BJ (cell line): ENCODE data around the gene CSRNP3. TPM values are rescaled to one million over a fixed set of nuclear protein-coding genes. Genes with fewer than 3 reads are reported as not detected.
"Not testable (repeated sequence)": the region's sequence is repeated elsewhere in the genome, so short reads cannot be mapped to it uniquely, and the experiment has no call there.

Source experiments
- CTCF ChIA-PET: fragments of 350-600 bp; formaldehyde crosslinking; extraction: SDS; loops from one replicate; lab custom pipeline; 2021; ENCODE audit warnings: antibody characterized with exemption, inconsistent platforms; lab: Yijun Ruan, JAX
- POLR2A ChIA-PET: fragments of 300-600 bp; sonication (Branson Sonifier 250); formaldehyde crosslinking; extraction: SDS; loops from one replicate; lab custom pipeline; 2021; ENCODE audit warnings: antibody characterized with exemption; lab: Charles Lee
- DNase-seq: peaks from one replicate; pipeline ENCODE4 v3.0.0-alpha.2; 2011; ENCODE audit warnings: low read depth
- H3K27me3 ChIP-seq: 2 replicates; pipeline ENCODE4 v1.6.0; 2011; ENCODE audit warnings: low read length; ENCODE audit not compliant: control insufficient read depth, insufficient read depth
- H3K36me3 ChIP-seq: 2 replicates; pipeline ENCODE4 v1.5.1; 2011; ENCODE audit warnings: low read length; ENCODE audit not compliant: control insufficient read depth, insufficient read depth
- H3K4me3 ChIP-seq: 2 replicates; pipeline ENCODE4 v1.5.1; 2011; ENCODE audit warnings: low read depth, mild to moderate bottlenecking, control low read depth, low read length
- polyA plus RNA-seq: library from polyadenylated mRNA; depleted of rRNA; stranded (reverse); fragments of >200 nt; gene quantifications from 2 replicates; pipeline ENCODE4 v1.2.3, GENCODE V29; 2011
- TF ChIP-seq, protein P1 (sequence below): IDR thresholded peaks from 2 replicates; pipeline ENCODE4 v1.5.1; 2011; ENCODE audit warnings: low read depth, mild to moderate bottlenecking, control low read depth, inconsistent platforms, low read length, moderate library complexity; ENCODE audit not compliant: insufficient read depth

CSRNP3 gene
- polyA plus RNA-seq, 1 experiment: 0.18 TPM

DNA sequence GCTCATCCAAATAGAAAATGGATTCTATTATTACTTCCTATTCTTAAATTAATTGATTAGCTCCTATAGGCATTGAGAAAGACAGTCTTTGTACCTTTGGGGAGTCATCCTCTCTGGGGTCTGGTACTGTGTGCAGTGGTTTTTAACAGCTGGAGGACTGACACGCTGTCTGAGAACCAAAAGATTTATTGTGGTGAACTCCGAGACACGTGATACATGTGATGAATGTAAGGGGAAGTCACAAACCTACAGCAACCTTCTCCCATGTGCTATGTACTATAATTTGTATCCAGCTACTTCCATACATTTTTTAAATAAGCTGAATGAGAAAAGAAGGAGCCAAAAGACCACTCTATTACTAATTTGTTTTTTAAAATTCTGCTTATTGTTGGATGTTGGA lies 190.9 kb downstream of the CSRNP3 start:
- no peak overlapping the region for H3K4me3 ChIP-seq
- DNase-seq: no peak
- no peaks in the 10 kb centered on the region for H3K27me3 ChIP-seq
- POLR2A ChIA-PET: no interaction called here
- CTCF ChIA-PET: no interaction called here
- TF ChIP-seq, protein P1, sequence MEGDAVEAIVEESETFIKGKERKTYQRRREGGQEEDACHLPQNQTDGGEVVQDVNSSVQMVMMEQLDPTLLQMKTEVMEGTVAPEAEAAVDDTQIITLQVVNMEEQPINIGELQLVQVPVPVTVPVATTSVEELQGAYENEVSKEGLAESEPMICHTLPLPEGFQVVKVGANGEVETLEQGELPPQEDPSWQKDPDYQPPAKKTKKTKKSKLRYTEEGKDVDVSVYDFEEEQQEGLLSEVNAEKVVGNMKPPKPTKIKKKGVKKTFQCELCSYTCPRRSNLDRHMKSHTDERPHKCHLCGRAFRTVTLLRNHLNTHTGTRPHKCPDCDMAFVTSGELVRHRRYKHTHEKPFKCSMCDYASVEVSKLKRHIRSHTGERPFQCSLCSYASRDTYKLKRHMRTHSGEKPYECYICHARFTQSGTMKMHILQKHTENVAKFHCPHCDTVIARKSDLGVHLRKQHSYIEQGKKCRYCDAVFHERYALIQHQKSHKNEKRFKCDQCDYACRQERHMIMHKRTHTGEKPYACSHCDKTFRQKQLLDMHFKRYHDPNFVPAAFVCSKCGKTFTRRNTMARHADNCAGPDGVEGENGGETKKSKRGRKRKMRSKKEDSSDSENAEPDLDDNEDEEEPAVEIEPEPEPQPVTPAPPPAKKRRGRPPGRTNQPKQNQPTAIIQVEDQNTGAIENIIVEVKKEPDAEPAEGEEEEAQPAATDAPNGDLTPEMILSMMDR: no peak
- H3K36me3 ChIP-seq: no peaks in the 10 kb centered on the region

DNA sequence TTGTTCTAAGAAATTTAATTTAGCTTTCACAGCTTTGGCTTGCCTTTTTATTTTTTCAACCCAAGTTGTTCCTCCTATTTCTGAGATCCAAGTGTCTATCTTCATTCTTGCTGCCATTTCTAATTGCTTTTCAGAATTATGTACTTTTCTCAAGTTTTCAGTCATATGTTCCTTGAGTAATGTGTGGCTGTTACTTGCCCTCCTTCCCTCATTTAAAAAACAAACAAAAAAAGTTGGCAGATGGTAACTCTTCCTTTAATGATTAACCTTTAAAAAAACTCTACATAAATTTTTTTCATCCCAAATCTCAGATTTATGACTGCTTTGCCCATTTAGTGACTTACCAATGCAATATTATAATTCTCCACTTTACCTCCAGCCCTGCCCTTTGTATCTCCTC lies 193.2 kb downstream of the CSRNP3 start:
- DNase-seq: no peak
- TF ChIP-seq, protein P1: no peak
- Histone ChIP-seq H3K4me3 (no peak overlapping the region), H3K27me3 (no peaks in the 10 kb centered on the region), H3K36me3 (no peaks in the 10 kb centered on the region)
- ChIA-PET POLR2A (no interaction called here), CTCF (interaction anchor here (1.0 kb wide), 1 partner anchor 10 kb away, joined by 4 read pairs; no protein-coding TSS in a partner anchor)

DNA sequence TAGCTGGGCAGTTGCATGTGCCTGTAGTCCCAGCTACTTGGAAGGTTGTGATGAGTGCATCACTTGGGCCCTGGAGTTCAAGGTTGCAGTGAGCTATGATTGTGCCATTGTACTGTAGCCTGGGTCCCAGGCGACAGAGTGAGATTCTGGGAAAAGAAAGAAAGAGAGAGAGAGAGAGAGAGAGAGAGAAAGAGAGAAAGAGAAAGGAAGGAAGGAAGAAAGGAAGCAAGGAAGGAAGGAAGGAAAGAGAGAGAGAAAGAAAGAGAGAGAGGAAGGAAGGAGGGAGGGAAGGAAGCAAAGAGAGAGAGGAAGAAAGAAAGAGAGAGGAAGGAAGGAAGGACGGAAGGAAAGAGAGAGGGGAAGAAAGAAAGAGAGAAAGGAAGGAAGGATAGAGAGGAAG lies 196.1 kb downstream of the CSRNP3 start:
- POLR2A ChIA-PET: no interaction called here
- TF ChIP-seq, protein P1: no peak
- Histone ChIP-seq H3K36me3 (no peaks in the 10 kb centered on the region), H3K4me3 (no peak overlapping the region), H3K27me3 (no peaks in the 10 kb centered on the region)
- CTCF ChIA-PET: no interaction called here
- DNase-seq: no peak

DNA sequence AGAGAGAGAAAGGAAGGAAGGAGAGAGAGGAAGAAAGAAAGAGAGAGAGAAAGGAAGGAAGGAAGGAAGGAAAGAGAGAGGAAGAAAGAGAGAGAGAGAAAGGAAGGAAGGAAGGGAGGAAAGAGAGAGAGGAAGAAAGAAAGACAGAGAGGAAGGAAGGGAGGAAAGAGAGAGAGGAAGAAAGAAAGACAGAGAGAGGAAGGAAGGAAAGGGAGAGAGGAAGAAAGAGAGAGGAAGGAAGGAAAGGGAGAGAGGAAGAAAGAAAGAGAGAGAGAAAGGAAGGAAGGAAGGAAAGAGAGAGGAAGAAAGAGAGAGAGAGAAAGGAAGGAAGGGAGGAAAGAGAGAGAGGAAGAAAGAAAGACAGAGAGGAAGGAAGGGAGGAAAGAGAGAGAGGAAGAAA lies 196.6 kb downstream of the CSRNP3 start:
- H3K36me3 ChIP-seq, H3K4me3 ChIP-seq, POLR2A ChIA-PET, DNase-seq, CTCF ChIA-PET, H3K27me3 ChIP-seq: not testable (repeated sequence)

DNA sequence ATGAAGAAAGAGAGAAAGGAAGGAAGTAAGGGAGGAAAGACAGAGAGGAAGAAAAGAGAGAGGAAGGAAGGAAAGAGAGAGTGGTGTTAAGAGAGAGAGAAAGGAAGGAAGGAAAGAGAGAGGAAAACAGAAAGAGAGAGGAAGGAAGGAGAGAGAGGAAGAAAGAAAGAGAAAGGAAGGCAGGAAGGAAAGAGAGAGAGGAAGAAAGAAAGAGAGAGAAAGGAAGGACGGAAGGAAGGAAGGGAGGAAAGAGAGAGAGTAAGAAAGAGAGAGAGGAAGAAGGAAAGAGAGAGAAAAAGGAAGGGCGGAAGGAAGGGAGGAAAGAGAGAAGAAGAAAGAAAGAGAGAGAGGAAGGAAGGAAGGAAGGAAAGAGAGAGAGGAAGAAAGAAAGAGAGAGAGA lies 197.1 kb downstream of the CSRNP3 start:
- ChIA-PET CTCF (no interaction called here), POLR2A (no interaction called here)
- TF ChIP-seq, protein P1: no peak
- no peak for DNase-seq
- H3K4me3 ChIP-seq: no peak overlapping the region
- H3K36me3 ChIP-seq: no peaks in the 10 kb centered on the region
- H3K27me3 ChIP-seq: no peaks in the 10 kb centered on the region

DNA sequence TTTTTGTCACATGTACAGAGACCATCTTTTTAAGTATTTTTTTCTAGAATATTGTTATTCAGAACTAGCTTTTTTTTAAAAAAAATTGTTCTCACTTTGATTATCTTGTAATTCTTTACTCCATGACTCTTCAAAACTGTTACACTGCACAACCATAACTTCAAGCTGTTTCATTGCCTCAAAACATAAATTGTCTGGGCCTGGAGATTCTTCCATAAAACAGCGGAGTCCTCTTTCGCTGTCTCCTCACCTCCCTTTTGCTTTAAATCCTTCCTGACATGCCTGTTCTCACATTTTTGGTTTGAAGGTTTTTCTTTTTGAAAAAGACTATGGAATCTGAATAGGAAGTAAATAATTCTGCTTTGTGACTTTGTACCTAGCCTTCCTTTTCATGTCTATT lies 197.9 kb downstream of the CSRNP3 start:
- H3K36me3 ChIP-seq: no peaks in the 10 kb centered on the region
- CTCF ChIA-PET: interaction anchor here (1.2 kb wide), 1 partner anchor 10 kb away, joined by 3 read pairs; no protein-coding TSS in a partner anchor

More for the DNA sequence above, 197.9 kb downstream of the CSRNP3 start:
- TF ChIP-seq, protein P1: no peak
- Histone ChIP-seq H3K4me3 (no peak overlapping the region), H3K27me3 (no peaks in the 10 kb centered on the region)
- POLR2A ChIA-PET: no interaction called here
- no peak for DNase-seq
